ENCODE results near the gene CLSTN1. TPM values are rescaled to one million over a fixed set of nuclear protein-coding genes. Genes with fewer than 3 reads are reported as not detected.

CLSTN1 gene
- total and polyA plus RNA-seq, 10 of the 15 experiments (the other 5 are each of a cell fraction or from before 2014, with no cell fraction given): 2.7 to 64.4 (median 23.2) TPM

DNA sequence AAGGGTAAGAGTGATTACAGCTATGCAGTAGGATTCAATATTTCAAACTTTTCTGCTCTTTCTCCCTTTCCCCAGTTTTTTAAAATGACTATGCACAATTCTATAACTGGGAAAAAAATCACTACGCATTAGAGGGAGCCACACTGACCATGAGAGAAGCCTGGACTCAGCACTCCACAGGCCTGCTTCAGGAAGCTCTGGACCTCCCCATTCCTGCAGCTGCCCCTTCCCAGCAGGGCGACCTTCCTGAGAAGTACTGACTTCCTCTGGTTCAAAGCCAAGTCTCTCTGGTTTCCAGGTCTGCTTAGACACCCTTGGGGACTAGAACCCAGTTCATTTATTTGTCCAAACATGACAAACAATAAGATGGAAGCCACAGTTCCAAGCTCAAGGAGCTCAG is 42.0 kb upstream of the CLSTN1 start (continued):
- TF ChIP-seq, protein P1, sequence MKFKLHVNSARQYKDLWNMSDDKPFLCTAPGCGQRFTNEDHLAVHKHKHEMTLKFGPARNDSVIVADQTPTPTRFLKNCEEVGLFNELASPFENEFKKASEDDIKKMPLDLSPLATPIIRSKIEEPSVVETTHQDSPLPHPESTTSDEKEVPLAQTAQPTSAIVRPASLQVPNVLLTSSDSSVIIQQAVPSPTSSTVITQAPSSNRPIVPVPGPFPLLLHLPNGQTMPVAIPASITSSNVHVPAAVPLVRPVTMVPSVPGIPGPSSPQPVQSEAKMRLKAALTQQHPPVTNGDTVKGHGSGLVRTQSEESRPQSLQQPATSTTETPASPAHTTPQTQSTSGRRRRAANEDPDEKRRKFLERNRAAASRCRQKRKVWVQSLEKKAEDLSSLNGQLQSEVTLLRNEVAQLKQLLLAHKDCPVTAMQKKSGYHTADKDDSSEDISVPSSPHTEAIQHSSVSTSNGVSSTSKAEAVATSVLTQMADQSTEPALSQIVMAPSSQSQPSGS (IDR thresholded peaks at IDR 0.05; ENCODE audit: low read length): no peak
- TF ChIP-seq, protein P2, sequence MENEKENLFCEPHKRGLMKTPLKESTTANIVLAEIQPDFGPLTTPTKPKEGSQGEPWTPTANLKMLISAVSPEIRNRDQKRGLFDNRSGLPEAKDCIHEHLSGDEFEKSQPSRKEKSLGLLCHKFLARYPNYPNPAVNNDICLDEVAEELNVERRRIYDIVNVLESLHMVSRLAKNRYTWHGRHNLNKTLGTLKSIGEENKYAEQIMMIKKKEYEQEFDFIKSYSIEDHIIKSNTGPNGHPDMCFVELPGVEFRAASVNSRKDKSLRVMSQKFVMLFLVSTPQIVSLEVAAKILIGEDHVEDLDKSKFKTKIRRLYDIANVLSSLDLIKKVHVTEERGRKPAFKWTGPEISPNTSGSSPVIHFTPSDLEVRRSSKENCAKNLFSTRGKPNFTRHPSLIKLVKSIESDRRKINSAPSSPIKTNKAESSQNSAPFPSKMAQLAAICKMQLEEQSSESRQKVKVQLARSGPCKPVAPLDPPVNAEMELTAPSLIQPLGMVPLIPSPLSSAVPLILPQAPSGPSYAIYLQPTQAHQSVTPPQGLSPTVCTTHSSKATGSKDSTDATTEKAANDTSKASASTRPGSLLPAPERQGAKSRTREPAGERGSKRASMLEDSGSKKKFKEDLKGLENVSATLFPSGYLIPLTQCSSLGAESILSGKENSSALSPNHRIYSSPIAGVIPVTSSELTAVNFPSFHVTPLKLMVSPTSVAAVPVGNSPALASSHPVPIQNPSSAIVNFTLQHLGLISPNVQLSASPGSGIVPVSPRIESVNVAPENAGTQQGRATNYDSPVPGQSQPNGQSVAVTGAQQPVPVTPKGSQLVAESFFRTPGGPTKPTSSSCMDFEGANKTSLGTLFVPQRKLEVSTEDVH (IDR thresholded peaks at IDR 0.05; ENCODE audit: low read depth, partially characterized antibody): no peak
- no peak for TF ChIP-seq CBFB (IDR thresholded peaks at IDR 0.05; ENCODE audit: low read depth)
- no peak for TF ChIP-seq RBBP5 (conservative IDR thresholded peaks at IDR 0.05)
- TF ChIP-seq ETV6 (conservative IDR thresholded peaks at IDR 0.05 in 1 of 2, IDR thresholded peaks at IDR 0.05 in 1 of 2; ENCODE audit: borderline replicate concordance in 1 of 2, low read depth in 1 of 2): no peak
- TF ChIP-seq SIN3A (IDR thresholded peaks at IDR 0.05; ENCODE audit: low read depth, low read length): no peak
- TF ChIP-seq PAX5 (IDR thresholded peaks at IDR 0.05; ENCODE audit: borderline replicate concordance, low read depth, low read length): no peak
- no peak for TF ChIP-seq ZBED1 (IDR thresholded peaks at IDR 0.05; ENCODE audit: borderline replicate concordance)
- TF ChIP-seq JUND (IDR thresholded peaks at IDR 0.05; ENCODE audit: low read depth, low read length): no peak
- TF ChIP-seq SIX5 (IDR thresholded peaks at IDR 0.05; ENCODE audit: low read depth, low read length, severe bottlenecking): no peak
